ENCODE data around the gene PSMD12.

Gene PSMD12

GRCh38 chr17:67414130-67414529 is 47.8 kb upstream of the PSMD12 start:
- H3F3A ChIP-seq (ENCODE audit: insufficient read depth, low read length), result no peaks in the 10 kb centered on the region
- no peaks in the 10 kb centered on the region for H4K20me1 ChIP-seq (ENCODE audit: insufficient read depth, low read length)
- H3K27me3 ChIP-seq (ENCODE audit: insufficient read depth, low read length), result peaks cover 5% of the 10 kb centered on the region; the same call in 1 of the 2 replicates
- H3K4me2 ChIP-seq (ENCODE audit: low read length), result no peak overlapping the region
- no peaks in the 10 kb centered on the region for H3K9me2 ChIP-seq (ENCODE audit: low read depth, low read length)
- H3K79me2 ChIP-seq (ENCODE audit: insufficient read depth, low read length), result no peaks in the 10 kb centered on the region
- no peak overlapping the region for H2AFZ ChIP-seq (ENCODE audit: low read length)
- H3K9ac ChIP-seq (ENCODE audit: low read length), result no peak overlapping the region
- TF ChIP-seq EZH2 (IDR thresholded peaks at IDR 0.05; ENCODE audit: borderline replicate concordance, low read length) (no peak), CTCF (IDR thresholded peaks at IDR 0.05; ENCODE audit: low read length) (no peak)
- no peak overlapping the region for H3K4me3 ChIP-seq (ENCODE audit: low read depth, low read length, poor library complexity, severe bottlenecking)
- H3K9me3 ChIP-seq (ENCODE audit: low read length), result 0 out of 2 replicates have a peak, but pooled peaks cover 5% of the 10 kb centered on the region
- H3K4me1 ChIP-seq (ENCODE audit: insufficient read depth, low read length, severe bottlenecking), result no peaks in the 10 kb centered on the region
- H3K27ac ChIP-seq (ENCODE audit: low read depth, low read length, poor library complexity, severe bottlenecking), result no peak overlapping the region
- H3K36me3 ChIP-seq (ENCODE audit: insufficient read depth, low read length), result no peaks in the 10 kb centered on the region

GRCh38 chr17:67413388-67413787 is 47.0 kb upstream of the PSMD12 start:
- Histone ChIP-seq H3K36me3 (ENCODE audit: insufficient read depth, low read length) (no peaks in the 10 kb centered on the region), H3K4me1 (ENCODE audit: insufficient read depth, low read length, severe bottlenecking) (no peaks in the 10 kb centered on the region), H3K9me3 (ENCODE audit: low read length) (0 out of 2 replicates have a peak, but pooled peaks cover 5% of the 10 kb centered on the region), H2AFZ (ENCODE audit: low read length) (no peak overlapping the region), H3K4me2 (ENCODE audit: low read length) (no peak overlapping the region), H4K20me1 (ENCODE audit: insufficient read depth, low read length) (no peaks in the 10 kb centered on the region), H3F3A (ENCODE audit: insufficient read depth, low read length) (no peaks in the 10 kb centered on the region), H3K9ac (ENCODE audit: low read length) (no peak overlapping the region), H3K9me2 (ENCODE audit: low read depth, low read length) (no peaks in the 10 kb centered on the region), H3K79me2 (ENCODE audit: insufficient read depth, low read length) (no peaks in the 10 kb centered on the region), H3K27ac (ENCODE audit: low read depth, low read length, poor library complexity, severe bottlenecking) (no peak overlapping the region), H3K27me3 (ENCODE audit: insufficient read depth, low read length) (peaks cover 5% of the 10 kb centered on the region; the same call in 1 of the 2 replicates), H3K4me3 (ENCODE audit: low read depth, low read length, poor library complexity, severe bottlenecking) (no peak overlapping the region)
- no peak for TF ChIP-seq CTCF (IDR thresholded peaks at IDR 0.05; ENCODE audit: low read length)
- no peak for TF ChIP-seq EZH2 (IDR thresholded peaks at IDR 0.05; ENCODE audit: borderline replicate concordance, low read length)

GRCh38 chr17:67412941-67413340 is 46.6 kb upstream of the PSMD12 start:
- H2AFZ ChIP-seq (ENCODE audit: low read length), result no peak overlapping the region
- H3K36me3 ChIP-seq (ENCODE audit: insufficient read depth, low read length), result no peaks in the 10 kb centered on the region
- no peaks in the 10 kb centered on the region for H4K20me1 ChIP-seq (ENCODE audit: insufficient read depth, low read length)
- TF ChIP-seq EZH2 (IDR thresholded peaks at IDR 0.05; ENCODE audit: borderline replicate concordance, low read length) (no peak), CTCF (IDR thresholded peaks at IDR 0.05; ENCODE audit: low read length) (no peak)
- 0 out of 2 replicates have a peak, but pooled peaks cover 5% of the 10 kb centered on the region for H3K9me3 ChIP-seq (ENCODE audit: low read length)
- H3K4me1 ChIP-seq (ENCODE audit: insufficient read depth, low read length, severe bottlenecking), result no peaks in the 10 kb centered on the region
- no peaks in the 10 kb centered on the region for H3F3A ChIP-seq (ENCODE audit: insufficient read depth, low read length)
- H3K4me3 ChIP-seq (ENCODE audit: low read depth, low read length, poor library complexity, severe bottlenecking), result no peak overlapping the region
- no peak overlapping the region for H3K4me2 ChIP-seq (ENCODE audit: low read length)
- no peaks in the 10 kb centered on the region for H3K9me2 ChIP-seq (ENCODE audit: low read depth, low read length)
- peaks cover 5% of the 10 kb centered on the region; the same call in 1 of the 2 replicates for H3K27me3 ChIP-seq (ENCODE audit: insufficient read depth, low read length)
- no peak overlapping the region for H3K9ac ChIP-seq (ENCODE audit: low read length)
- H3K27ac ChIP-seq (ENCODE audit: low read depth, low read length, poor library complexity, severe bottlenecking), result no peak overlapping the region
- no peaks in the 10 kb centered on the region for H3K79me2 ChIP-seq (ENCODE audit: insufficient read depth, low read length)
